ENCODE measurements around the gene GAB2. TPM values are rescaled to one million over a fixed set of nuclear protein-coding genes. Genes with fewer than 3 reads are reported as not detected.

Gene GAB2
- total and polyA plus RNA-seq, 2 of the 13 experiments (the other 11 are each of a cell fraction or from before 2014, with no cell fraction given), result 4.1 to 8.6 TPM

DNA sequence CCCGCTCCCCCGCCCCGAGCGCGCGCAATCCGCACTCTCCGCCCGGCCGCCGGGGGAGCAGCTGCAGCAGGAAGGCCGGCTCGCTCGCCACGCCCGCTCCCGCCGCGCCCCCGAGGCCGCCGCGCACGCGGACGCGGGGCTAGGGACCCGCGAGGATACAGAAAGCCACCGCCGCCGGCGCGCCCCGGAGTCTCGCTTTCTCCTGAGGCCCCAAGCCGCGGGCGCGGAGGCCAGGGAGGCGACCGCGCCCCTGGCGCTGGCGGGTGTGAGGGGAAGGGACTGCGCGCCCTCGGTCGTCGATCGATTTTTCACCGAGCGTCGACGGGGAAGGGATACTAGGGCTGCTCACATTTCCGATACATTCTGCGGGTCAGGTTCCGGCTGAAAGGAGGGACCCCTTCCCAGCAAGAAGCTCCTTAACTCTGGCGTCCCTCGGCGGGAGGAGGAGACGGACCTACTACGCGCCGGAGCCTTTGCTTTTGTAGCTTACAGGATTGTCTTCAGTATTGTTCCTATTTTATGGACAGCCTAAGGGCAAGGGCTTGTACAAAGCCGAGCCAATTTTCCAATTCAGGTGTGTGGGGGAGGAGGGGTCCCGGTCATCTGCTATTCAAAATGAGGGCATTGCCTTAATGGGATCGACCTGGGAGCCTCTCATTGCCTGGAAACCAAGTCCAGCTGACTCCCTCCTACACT is 416 bp upstream of the GAB2 start (continued):
- TF ChIP-seq, protein P1, sequence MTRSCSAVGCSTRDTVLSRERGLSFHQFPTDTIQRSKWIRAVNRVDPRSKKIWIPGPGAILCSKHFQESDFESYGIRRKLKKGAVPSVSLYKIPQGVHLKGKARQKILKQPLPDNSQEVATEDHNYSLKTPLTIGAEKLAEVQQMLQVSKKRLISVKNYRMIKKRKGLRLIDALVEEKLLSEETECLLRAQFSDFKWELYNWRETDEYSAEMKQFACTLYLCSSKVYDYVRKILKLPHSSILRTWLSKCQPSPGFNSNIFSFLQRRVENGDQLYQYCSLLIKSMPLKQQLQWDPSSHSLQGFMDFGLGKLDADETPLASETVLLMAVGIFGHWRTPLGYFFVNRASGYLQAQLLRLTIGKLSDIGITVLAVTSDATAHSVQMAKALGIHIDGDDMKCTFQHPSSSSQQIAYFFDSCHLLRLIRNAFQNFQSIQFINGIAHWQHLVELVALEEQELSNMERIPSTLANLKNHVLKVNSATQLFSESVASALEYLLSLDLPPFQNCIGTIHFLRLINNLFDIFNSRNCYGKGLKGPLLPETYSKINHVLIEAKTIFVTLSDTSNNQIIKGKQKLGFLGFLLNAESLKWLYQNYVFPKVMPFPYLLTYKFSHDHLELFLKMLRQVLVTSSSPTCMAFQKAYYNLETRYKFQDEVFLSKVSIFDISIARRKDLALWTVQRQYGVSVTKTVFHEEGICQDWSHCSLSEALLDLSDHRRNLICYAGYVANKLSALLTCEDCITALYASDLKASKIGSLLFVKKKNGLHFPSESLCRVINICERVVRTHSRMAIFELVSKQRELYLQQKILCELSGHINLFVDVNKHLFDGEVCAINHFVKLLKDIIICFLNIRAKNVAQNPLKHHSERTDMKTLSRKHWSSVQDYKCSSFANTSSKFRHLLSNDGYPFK (CRISPR knock-in tag; IDR thresholded peaks at IDR 0.05; ENCODE audit: borderline replicate concordance), result no peak
- TF ChIP-seq, protein P2, sequence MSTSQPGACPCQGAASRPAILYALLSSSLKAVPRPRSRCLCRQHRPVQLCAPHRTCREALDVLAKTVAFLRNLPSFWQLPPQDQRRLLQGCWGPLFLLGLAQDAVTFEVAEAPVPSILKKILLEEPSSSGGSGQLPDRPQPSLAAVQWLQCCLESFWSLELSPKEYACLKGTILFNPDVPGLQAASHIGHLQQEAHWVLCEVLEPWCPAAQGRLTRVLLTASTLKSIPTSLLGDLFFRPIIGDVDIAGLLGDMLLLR (CRISPR knock-in tag; IDR thresholded peaks at IDR 0.05), result no peak
- TF ChIP-seq SMAD1 (CRISPR knock-in tag; IDR thresholded peaks at IDR 0.05; ENCODE audit: borderline replicate concordance, low read depth), result no peak
- TF ChIP-seq, protein P3, sequence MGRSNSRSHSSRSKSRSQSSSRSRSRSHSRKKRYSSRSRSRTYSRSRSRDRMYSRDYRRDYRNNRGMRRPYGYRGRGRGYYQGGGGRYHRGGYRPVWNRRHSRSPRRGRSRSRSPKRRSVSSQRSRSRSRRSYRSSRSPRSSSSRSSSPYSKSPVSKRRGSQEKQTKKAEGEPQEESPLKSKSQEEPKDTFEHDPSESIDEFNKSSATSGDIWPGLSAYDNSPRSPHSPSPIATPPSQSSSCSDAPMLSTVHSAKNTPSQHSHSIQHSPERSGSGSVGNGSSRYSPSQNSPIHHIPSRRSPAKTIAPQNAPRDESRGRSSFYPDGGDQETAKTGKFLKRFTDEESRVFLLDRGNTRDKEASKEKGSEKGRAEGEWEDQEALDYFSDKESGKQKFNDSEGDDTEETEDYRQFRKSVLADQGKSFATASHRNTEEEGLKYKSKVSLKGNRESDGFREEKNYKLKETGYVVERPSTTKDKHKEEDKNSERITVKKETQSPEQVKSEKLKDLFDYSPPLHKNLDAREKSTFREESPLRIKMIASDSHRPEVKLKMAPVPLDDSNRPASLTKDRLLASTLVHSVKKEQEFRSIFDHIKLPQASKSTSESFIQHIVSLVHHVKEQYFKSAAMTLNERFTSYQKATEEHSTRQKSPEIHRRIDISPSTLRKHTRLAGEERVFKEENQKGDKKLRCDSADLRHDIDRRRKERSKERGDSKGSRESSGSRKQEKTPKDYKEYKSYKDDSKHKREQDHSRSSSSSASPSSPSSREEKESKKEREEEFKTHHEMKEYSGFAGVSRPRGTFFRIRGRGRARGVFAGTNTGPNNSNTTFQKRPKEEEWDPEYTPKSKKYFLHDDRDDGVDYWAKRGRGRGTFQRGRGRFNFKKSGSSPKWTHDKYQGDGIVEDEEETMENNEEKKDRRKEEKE (IDR thresholded peaks at IDR 0.05), result no peak
- TF ChIP-seq, protein P4, sequence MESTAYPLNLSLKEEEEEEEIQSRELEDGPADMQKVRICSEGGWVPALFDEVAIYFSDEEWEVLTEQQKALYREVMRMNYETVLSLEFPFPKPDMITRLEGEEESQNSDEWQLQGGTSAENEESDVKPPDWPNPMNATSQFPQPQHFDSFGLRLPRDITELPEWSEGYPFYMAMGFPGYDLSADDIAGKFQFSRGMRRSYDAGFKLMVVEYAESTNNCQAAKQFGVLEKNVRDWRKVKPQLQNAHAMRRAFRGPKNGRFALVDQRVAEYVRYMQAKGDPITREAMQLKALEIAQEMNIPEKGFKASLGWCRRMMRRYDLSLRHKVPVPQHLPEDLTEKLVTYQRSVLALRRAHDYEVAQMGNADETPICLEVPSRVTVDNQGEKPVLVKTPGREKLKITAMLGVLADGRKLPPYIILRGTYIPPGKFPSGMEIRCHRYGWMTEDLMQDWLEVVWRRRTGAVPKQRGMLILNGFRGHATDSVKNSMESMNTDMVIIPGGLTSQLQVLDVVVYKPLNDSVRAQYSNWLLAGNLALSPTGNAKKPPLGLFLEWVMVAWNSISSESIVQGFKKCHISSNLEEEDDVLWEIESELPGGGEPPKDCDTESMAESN (CRISPR knock-in tag; conservative IDR thresholded peaks at IDR 0.05), result no peak
- TF ChIP-seq HNRNPK (IDR thresholded peaks at IDR 0.05; ENCODE audit: low read depth, low read length, poor library complexity, severe bottlenecking), result peak; percentile 10
- no peak for TF ChIP-seq ZNF335 (CRISPR knock-in tag; IDR thresholded peaks at IDR 0.05)
- no peak for TF ChIP-seq TOE1 (CRISPR knock-in tag; IDR thresholded peaks at IDR 0.05)
- TF ChIP-seq ZNF724P (CRISPR knock-in tag; IDR thresholded peaks at IDR 0.05; ENCODE audit: borderline replicate concordance), result no peak
- TF ChIP-seq CBX2 (IDR thresholded peaks at IDR 0.05; ENCODE audit: low read depth, low read length), result no peak
- TF ChIP-seq CBX2 (CRISPR knock-in tag; IDR thresholded peaks at IDR 0.05; ENCODE audit: low read depth), result no peak
- TF ChIP-seq, protein P5, sequence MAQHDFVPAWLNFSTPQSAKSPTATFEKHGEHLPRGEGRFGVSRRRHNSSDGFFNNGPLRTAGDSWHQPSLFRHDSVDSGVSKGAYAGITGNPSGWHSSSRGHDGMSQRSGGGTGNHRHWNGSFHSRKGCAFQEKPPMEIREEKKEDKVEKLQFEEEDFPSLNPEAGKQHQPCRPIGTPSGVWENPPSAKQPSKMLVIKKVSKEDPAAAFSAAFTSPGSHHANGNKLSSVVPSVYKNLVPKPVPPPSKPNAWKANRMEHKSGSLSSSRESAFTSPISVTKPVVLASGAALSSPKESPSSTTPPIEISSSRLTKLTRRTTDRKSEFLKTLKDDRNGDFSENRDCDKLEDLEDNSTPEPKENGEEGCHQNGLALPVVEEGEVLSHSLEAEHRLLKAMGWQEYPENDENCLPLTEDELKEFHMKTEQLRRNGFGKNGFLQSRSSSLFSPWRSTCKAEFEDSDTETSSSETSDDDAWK (CRISPR knock-in tag; IDR thresholded peaks at IDR 0.05), result no peak
- no peak for TF ChIP-seq SMARCC2 (IDR thresholded peaks at IDR 0.05)
- TF ChIP-seq ZFY (CRISPR knock-in tag; IDR thresholded peaks at IDR 0.05), result peak; percentile 44; the same call in 1 of the 2 replicates
- peak; percentile 43; the same call in 1 of the 2 replicates for TF ChIP-seq KDM5B (CRISPR knock-in tag; IDR thresholded peaks at IDR 0.05; ENCODE audit: borderline replicate concordance)
- TF ChIP-seq ZFYVE20 (CRISPR knock-in tag; IDR thresholded peaks at IDR 0.05; ENCODE audit: borderline replicate concordance, low read depth), result no peak
- TF ChIP-seq ZNF496 (CRISPR knock-in tag; IDR thresholded peaks at IDR 0.05; ENCODE audit: insufficient replicate concordance), result no peak
- peak; percentile 39; the same call in 1 of the 2 replicates for TF ChIP-seq POLR2AphosphoS5 (IDR thresholded peaks at IDR 0.05; ENCODE audit: low read depth, low read length)
